Measurements from ENCODE around the gene SNTG2. TPM values are rescaled to one million over a fixed set of nuclear protein-coding genes. Genes with fewer than 3 reads are reported as not detected.
A peak's percentile ranks its signal among the peaks of the same experiment; 100 is the strongest.

SNTG2 gene
- total RNA-seq, 1 donor from 2014 or later: 0.47 TPM

- no peak for DNase-seq
- TF ChIP-seq, protein P1, sequence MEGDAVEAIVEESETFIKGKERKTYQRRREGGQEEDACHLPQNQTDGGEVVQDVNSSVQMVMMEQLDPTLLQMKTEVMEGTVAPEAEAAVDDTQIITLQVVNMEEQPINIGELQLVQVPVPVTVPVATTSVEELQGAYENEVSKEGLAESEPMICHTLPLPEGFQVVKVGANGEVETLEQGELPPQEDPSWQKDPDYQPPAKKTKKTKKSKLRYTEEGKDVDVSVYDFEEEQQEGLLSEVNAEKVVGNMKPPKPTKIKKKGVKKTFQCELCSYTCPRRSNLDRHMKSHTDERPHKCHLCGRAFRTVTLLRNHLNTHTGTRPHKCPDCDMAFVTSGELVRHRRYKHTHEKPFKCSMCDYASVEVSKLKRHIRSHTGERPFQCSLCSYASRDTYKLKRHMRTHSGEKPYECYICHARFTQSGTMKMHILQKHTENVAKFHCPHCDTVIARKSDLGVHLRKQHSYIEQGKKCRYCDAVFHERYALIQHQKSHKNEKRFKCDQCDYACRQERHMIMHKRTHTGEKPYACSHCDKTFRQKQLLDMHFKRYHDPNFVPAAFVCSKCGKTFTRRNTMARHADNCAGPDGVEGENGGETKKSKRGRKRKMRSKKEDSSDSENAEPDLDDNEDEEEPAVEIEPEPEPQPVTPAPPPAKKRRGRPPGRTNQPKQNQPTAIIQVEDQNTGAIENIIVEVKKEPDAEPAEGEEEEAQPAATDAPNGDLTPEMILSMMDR (IDR thresholded peaks at IDR 0.05; ENCODE audit: borderline replicate concordance): no peak
- H3K9me3 ChIP-seq (replicated peaks): peaks cover 4% of the 10 kb centered on the region
- H3K4me1 ChIP-seq: peaks cover 9% of the 10 kb centered on the region
- no peaks in the 10 kb centered on the region for H3K36me3 ChIP-seq
- intact Hi-C loops (cut with micrococcal nuclease): no loop called here
- H3K4me3 ChIP-seq: no peak overlapping the region
- no peak overlapping the region for H3K27ac ChIP-seq (replicated peaks)
- H3K27me3 ChIP-seq (ENCODE audit: low read depth): peaks cover 49% of the 10 kb centered on the region
These were observed 269.4 kb downstream of the SNTG2 start for GRCh38 chr2:1219901-1220573.

DNA sequence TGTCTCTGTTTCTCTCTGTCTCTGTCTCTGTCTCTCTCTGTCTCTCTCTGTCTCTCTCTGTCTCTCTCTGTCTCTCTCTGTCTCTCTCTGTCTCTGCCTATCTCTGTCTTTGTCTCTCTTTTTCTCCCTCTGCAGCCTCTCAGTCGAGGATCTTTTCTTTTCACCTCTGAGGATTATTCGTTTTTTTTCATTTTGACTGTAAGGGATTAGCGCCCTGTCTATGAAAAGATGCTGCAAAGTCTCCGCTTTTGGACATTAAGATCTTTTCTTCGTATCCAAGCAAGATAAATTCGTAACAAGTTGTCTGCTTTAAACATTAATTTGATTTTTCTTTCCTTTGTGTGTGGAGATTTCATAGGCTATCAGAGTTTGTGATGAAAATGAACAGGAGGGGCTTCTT lies 271.4 kb downstream of the SNTG2 start:
- intact Hi-C loops (cut with micrococcal nuclease): no loop called here
- Histone ChIP-seq H3K36me3 (no peaks in the 10 kb centered on the region), H3K9me3 (replicated peaks) (no peaks in the 10 kb centered on the region), H3K4me3 (no peak overlapping the region), H3K27ac (replicated peaks) (no peak overlapping the region), H3K27me3 (ENCODE audit: low read depth) (peaks cover 53% of the 10 kb centered on the region), H3K4me1 (peaks cover 9% of the 10 kb centered on the region)
- DNase-seq: no peak
- TF ChIP-seq, protein P1 (IDR thresholded peaks at IDR 0.05; ENCODE audit: borderline replicate concordance): no peak

DNA sequence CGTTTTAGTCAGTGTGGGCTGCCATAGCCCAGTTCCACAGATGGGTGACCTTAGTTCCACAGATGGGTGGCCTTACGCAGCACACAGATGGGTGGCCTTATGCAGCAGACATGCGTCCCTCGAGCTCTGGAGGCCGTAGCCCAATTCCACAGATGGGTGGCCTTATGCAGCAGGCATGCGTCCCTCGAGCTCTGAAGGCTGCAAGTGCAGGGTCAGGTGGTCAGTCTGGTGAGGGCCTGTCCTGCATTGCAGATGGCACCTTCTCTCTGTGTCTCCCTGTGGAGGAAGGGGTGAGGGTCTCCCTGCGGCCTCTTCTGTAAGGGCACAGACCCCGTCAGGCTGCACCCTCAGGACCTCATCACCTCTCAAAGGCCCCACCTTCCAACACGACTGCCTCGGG lies 273.1 kb downstream of the SNTG2 start:
- Histone ChIP-seq H3K4me1 (peaks cover 17% of the 10 kb centered on the region), H3K36me3 (no peaks in the 10 kb centered on the region), H3K27ac (replicated peaks) (no peak overlapping the region), H3K27me3 (ENCODE audit: low read depth) (peaks cover 35% of the 10 kb centered on the region), H3K9me3 (replicated peaks) (no peaks in the 10 kb centered on the region), H3K4me3 (no peak overlapping the region)
- intact Hi-C loops (cut with micrococcal nuclease): no loop called here
- TF ChIP-seq, protein P1 (IDR thresholded peaks at IDR 0.05; ENCODE audit: borderline replicate concordance): no peak
- no peak for DNase-seq

DNA sequence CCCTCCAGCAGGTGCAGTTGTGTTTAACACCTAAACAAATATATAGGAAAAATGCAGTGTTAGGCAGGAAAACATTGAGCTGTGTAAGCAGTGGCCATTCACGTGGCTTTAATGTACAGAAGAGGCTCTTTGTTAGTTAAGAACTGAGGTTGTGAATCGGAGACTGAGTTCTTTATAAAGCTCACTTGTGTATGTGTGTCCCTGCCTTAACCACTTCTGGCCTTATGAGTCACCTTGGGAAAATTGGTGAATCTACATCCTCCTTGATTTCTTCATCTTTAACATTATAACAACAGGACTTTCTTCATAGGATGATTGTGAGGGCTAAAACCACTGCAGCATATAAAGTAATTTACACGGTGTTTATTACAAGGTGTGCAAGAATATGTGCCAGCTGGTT lies 274.3 kb downstream of the SNTG2 start:
- H3K4me3 ChIP-seq: no peak overlapping the region
- H3K9me3 ChIP-seq (replicated peaks): peaks cover 4% of the 10 kb centered on the region
- no peak for DNase-seq
- intact Hi-C loops (cut with micrococcal nuclease): no loop called here
- peaks cover 14% of the 10 kb centered on the region for H3K4me1 ChIP-seq
- no peaks in the 10 kb centered on the region for H3K36me3 ChIP-seq
- no peak overlapping the region for H3K27ac ChIP-seq (replicated peaks)
- peaks cover 25% of the 10 kb centered on the region for H3K27me3 ChIP-seq (ENCODE audit: low read depth)
- TF ChIP-seq, protein P1 (IDR thresholded peaks at IDR 0.05; ENCODE audit: borderline replicate concordance): no peak

- Histone ChIP-seq H3K4me1 (peaks cover 8% of the 10 kb centered on the region), H3K27ac (replicated peaks) (peak overlapping the region; percentile 76), H3K27me3 (ENCODE audit: low read depth) (peaks cover 14% of the 10 kb centered on the region), H3K9me3 (replicated peaks) (peaks cover 11% of the 10 kb centered on the region), H3K4me3 (no peak overlapping the region), H3K36me3 (no peaks in the 10 kb centered on the region)
- TF ChIP-seq, protein P1 (IDR thresholded peaks at IDR 0.05; ENCODE audit: borderline replicate concordance): no peak
- intact Hi-C loops (cut with micrococcal nuclease): no loop called here
- DNase-seq: no peak
These were observed 276.1 kb downstream of the SNTG2 start for GRCh38 chr2:1226766-1227165.

All from left ventricle myocardium inferior (tissue), 1 donor.